CD4-positive, alpha-beta T cell (primary cell): ENCODE data around the gene CYP27B1. TPM values are rescaled to one million over a fixed set of nuclear protein-coding genes. Genes with fewer than 3 reads are reported as not detected.
A peak's percentile ranks its signal among the peaks of the same experiment; 100 is the strongest.

Experiments
- ATAC-seq: fragments of 200-7000 bp; cut with Tn5 transposase; one replicate; pipeline ENCODE4 v1.10.0; 2022; ENCODE audit warnings: mild to moderate bottlenecking; ENCODE audit not compliant: poor library complexity
- CTCF ChIA-PET: fragments of 350-600 bp; sonication (Branson Sonifier 250); formaldehyde crosslinking; loops from one replicate; lab custom pipeline; 2021; ENCODE audit warnings: antibody characterized with exemption, inconsistent platforms; lab: Charles Lee
- POLR2A ChIA-PET: fragments of 350-600 bp; sonication (Branson Sonifier 250); formaldehyde crosslinking; loops from one replicate; lab custom pipeline; 2021; ENCODE audit warnings: antibody characterized with exemption, inconsistent platforms; lab: Charles Lee
- DNase-seq, 14 experiments: peaks; one replicate each; pipeline ENCODE4 v3.0.0-alpha.2; 2013 to 2020; ENCODE audit warnings: mixed read lengths in 2 of 14
- H3K27ac ChIP-seq, 2 donors: one replicate each; pipeline versions ENCODE4 v1.5.1 to v1.7.0; 2013; ENCODE audit warnings: low read length in 2 of 2, low read depth in 1 of 2, mild to moderate bottlenecking in 1 of 2
- H3K27me3 ChIP-seq, 2 experiments: 1 replicate in 1 of 2; 2 replicates in 1 of 2; pipeline versions ENCODE4 v1.6.1 to v1.7.0; 2013; ENCODE audit warnings: low read length in 2 of 2, control low read depth in 1 of 2, mild to moderate bottlenecking in 1 of 2, moderate library complexity in 1 of 2; ENCODE audit not compliant: insufficient read depth in 2 of 2, control insufficient read depth in 1 of 2
- H3K36me3 ChIP-seq: one replicate; pipeline ENCODE4 v1.6.1; 2013; ENCODE audit warnings: low read length, control low read depth; ENCODE audit not compliant: insufficient read depth
- H3K4me1 ChIP-seq: one replicate; pipeline ENCODE4 v1.6.1; 2013; ENCODE audit warnings: low read length, control low read depth; ENCODE audit not compliant: insufficient read depth
- H3K4me3 ChIP-seq: one replicate; pipeline ENCODE4 v1.5.1; 2013; ENCODE audit warnings: mild to moderate bottlenecking, low read length, moderate library complexity
- H3K9me3 ChIP-seq, 2 experiments: 1 replicate in 1 of 2; 2 replicates in 1 of 2; pipeline versions ENCODE4 v1.6.1 to v1.7.0; 2013; ENCODE audit warnings: low read length in 2 of 2, mild to moderate bottlenecking in 2 of 2, control low read depth in 1 of 2, moderate library complexity in 1 of 2; ENCODE audit not compliant: control insufficient read depth in 1 of 2, insufficient read depth in 1 of 2
- H3K27ac Mint-ChIP-seq: one replicate; pipeline ENCODE4 v1.8.0; 2020; ENCODE audit warnings: mixed read lengths
- H3K27me3 Mint-ChIP-seq: one replicate; pipeline ENCODE4 v1.8.0; 2021; ENCODE audit warnings: mixed read lengths
- H3K36me3 Mint-ChIP-seq: one replicate; pipeline ENCODE4 v1.8.0; 2021; ENCODE audit warnings: low read depth, mixed read lengths
- H3K4me1 Mint-ChIP-seq: one replicate; pipeline ENCODE4 v1.8.0; 2021; ENCODE audit warnings: low read depth, mixed read lengths
- H3K4me3 Mint-ChIP-seq: one replicate; pipeline ENCODE4 v1.8.0; 2020; ENCODE audit warnings: mild to moderate bottlenecking, mixed read lengths
- H3K9me3 Mint-ChIP-seq: one replicate; pipeline ENCODE4 v1.8.0; 2020; ENCODE audit warnings: mixed read lengths
- intact Hi-C, 2 experiments: fragments of 100-400 bp; cut with DNase I in 1 of 2; cut with micrococcal nuclease in 1 of 2; formaldehyde crosslinking; loops; one replicate each; pipeline versions ENCODE4 v1.15.1 to v1.9.0; 2023 to 2025; cut with DNase I, micrococcal nuclease
- total RNA-seq, 174 experiments: library from RNA in 2 of 174; stranded (reverse) in 2 of 174; gene quantifications; one replicate each; pipeline ENCODE4 v1.2.3 and lab custom pipeline; 2021 to 2026
- TF ChIP-seq, protein P1 (sequence below): fragments of 200-600 bp; IDR thresholded peaks from one replicate; pipeline ENCODE4 v1.8.0; 2022; ENCODE audit warnings: antibody characterized with exemption, mild to moderate bottlenecking

Gene CYP27B1
- total RNA-seq, 2 experiments from 2014 or later = 1.0 to 1.4 TPM

DNA sequence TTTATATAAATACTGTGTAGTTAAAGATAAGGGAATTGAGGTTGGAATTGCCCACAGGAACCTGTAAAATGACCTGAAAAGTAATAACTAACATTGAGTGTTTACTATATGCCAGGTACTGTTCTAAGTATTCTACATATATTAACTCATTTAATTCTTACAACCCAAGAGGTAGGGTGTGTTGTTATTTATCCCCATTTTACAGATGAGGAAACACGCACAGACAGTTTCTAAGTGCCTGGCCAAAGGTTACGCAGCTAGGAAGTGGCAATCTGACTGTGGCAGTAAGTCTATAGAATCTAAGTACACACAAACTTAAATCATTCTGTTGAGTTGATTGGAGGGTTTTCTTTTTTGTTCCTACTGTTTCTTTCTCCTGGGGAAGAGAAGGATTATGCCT lies 23.1 kb downstream of the CYP27B1 start:
- Histone ChIP-seq H3K4me3 (no peak overlapping the region), H3K4me1 (peaks cover 66% of the 10 kb centered on the region), H3K36me3 (peaks cover 42% of the 10 kb centered on the region), H3K27ac (peak overlapping the region; percentile 84 to 96), H3K9me3 (no peaks in the 10 kb centered on the region), H3K27me3 (no peaks in the 10 kb centered on the region)
- intact Hi-C loops = loop anchor here (2.0 to 5.0 kb wide), 3 partner anchors 51 to 161 kb away; partner anchors contain the start of gene OS9 (in 1 of the 2)
- no peak for DNase-seq
- Mint-ChIP-seq H3K4me1 (peaks cover 71% of the 10 kb centered on the region), H3K9me3 (no peaks in the 10 kb centered on the region), H3K4me3 (peak overlapping the region; percentile 94), H3K36me3 (peaks cover 56% of the 10 kb centered on the region), H3K27ac (peak overlapping the region; percentile 94), H3K27me3 (no peaks in the 10 kb centered on the region)
- TF ChIP-seq, protein P1, sequence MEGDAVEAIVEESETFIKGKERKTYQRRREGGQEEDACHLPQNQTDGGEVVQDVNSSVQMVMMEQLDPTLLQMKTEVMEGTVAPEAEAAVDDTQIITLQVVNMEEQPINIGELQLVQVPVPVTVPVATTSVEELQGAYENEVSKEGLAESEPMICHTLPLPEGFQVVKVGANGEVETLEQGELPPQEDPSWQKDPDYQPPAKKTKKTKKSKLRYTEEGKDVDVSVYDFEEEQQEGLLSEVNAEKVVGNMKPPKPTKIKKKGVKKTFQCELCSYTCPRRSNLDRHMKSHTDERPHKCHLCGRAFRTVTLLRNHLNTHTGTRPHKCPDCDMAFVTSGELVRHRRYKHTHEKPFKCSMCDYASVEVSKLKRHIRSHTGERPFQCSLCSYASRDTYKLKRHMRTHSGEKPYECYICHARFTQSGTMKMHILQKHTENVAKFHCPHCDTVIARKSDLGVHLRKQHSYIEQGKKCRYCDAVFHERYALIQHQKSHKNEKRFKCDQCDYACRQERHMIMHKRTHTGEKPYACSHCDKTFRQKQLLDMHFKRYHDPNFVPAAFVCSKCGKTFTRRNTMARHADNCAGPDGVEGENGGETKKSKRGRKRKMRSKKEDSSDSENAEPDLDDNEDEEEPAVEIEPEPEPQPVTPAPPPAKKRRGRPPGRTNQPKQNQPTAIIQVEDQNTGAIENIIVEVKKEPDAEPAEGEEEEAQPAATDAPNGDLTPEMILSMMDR = no peak
- no peak for ATAC-seq
- CTCF ChIA-PET = interaction anchor here (2.5 kb wide), 1 partner anchor 13 kb away, joined by 15 read pairs; no protein-coding TSS in a partner anchor
- POLR2A ChIA-PET = interaction anchor here (0.6 to 2.5 kb wide), 6 partner anchors 8 to 198 kb away, joined by 3 to 28 read pairs (median 5); partner anchors contain the start of genes ATP23, MARCHF9 and OS9

DNA sequence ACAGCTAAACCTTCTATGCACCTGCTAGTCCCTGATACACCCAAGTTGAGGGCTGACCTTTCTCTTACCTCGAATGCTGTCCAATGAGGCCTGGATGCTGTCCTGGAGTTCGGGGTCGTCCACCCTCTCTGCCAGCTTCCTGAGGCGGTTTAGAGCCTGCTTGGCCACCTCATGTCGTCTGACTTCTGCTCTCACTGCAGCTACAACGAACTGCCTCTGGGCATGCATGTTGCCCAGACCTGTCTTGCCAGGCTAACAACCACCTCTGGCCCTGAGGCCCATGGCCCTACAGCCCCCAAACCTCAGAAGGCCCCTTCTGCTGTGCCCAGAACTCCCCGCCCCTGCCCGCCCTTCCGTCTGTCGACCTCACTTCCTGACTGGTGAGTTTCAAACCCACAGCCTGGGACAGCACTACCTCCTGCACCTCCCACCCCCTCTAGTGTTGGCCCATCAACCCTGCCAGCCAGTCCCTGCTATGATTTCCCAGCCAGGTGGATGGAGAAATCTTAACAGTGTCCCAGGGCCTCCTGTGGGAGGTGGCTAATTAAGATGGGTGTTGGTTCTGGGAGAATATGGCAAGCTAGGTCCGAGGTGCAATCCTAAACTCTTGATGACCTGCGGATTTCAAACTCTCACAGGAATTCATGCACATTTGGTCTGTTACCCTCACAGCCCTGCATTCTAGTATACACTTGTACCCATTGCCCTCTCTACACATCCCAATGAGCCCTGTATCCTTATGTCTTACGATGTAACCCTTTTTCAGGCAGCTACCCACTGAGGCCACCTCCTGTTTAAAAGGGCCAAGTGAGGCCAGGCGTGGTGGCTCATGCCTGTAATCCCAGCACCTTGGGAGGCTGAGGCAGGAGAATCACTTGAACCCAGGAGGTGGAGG lies 24.8 kb downstream of the CYP27B1 start:
- CTCF ChIA-PET = interaction anchor here (0.9 to 2.3 kb wide), 6 partner anchors 14 to 283 kb away, joined by 3 to 12 read pairs (median 6); partner anchors contain the start of genes B4GALNT1, GLI1 and MARCHF9
- H3K9me3 ChIP-seq = no peaks in the 10 kb centered on the region
- ATAC-seq (peak; percentile 49), DNase-seq (peak; percentile 63 to 93 (median 74))
- H3K4me3 ChIP-seq = peak overlapping the region; percentile 95
- H3K36me3 ChIP-seq = peaks cover 34% of the 10 kb centered on the region
- H3K27me3 ChIP-seq = no peaks in the 10 kb centered on the region
- H3K27ac Mint-ChIP-seq = peak overlapping the region; percentile 94
- TF ChIP-seq, protein P1 = peak; percentile 61
- H3K27me3 Mint-ChIP-seq = no peaks in the 10 kb centered on the region
- H3K4me3 Mint-ChIP-seq = peak overlapping the region; percentile 88
- intact Hi-C loops = loop anchor here (1.0 to 5.0 kb wide), 5 partner anchors 10 to 159 kb away; partner anchors contain the start of genes B4GALNT1 (in 1 of the 2), CDK4 (in 1 of the 2) and OS9 (in 1 of the 2)
- H3K4me1 ChIP-seq = peaks cover 73% of the 10 kb centered on the region
- H3K9me3 Mint-ChIP-seq = no peaks in the 10 kb centered on the region
- POLR2A ChIA-PET = interaction anchor here (0.8 to 2.6 kb wide), 17 partner anchors 8 to 283 kb away, joined by 3 to 26 read pairs (median 4); partner anchors contain the start of genes ATP23, B4GALNT1, CDK4 and CTDSP2
- H3K4me1 Mint-ChIP-seq = peaks cover 69% of the 10 kb centered on the region
- peaks cover 42% of the 10 kb centered on the region for H3K36me3 Mint-ChIP-seq
- peak overlapping the region; percentile 83 to 93 for H3K27ac ChIP-seq

DNA sequence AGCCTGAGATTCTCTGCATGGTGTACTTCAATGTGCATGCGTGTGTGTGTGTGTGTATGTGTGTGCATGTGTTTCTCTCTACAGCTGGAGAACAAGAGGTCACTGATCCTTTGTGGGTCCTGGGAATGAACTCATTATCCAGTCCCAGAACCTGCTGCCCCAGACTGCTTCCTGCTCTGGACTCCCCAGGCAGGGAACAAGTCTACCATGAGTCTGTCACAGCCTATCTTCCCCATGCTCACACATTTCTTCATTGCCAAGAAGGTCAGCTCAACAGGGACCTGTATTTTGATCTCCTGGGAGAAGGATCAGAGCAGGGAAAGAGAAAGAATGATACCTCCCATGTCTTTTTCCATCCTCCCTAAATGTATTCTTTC lies 25.5 kb downstream of the CYP27B1 start:
- H3K4me3 Mint-ChIP-seq = peak overlapping the region; percentile 88
- ChIA-PET CTCF (interaction anchor here (0.9 to 2.3 kb wide), 6 partner anchors 15 to 283 kb away, joined by 3 to 12 read pairs (median 6); partner anchors contain the start of genes B4GALNT1, GLI1 and MARCHF9), POLR2A (interaction anchor here (0.8 to 2.6 kb wide), 20 partner anchors 9 to 282 kb away, joined by 3 to 26 read pairs (median 4); partner anchors contain the start of genes ATP23, B4GALNT1, CDK4 and CTDSP2)
- Histone ChIP-seq H3K27me3 (no peaks in the 10 kb centered on the region), H3K4me1 (peaks cover 77% of the 10 kb centered on the region), H3K4me3 (peak overlapping the region; percentile 95), H3K9me3 (no peaks in the 10 kb centered on the region), H3K27ac (peak overlapping the region; percentile 83 to 93), H3K36me3 (peaks cover 34% of the 10 kb centered on the region)
- TF ChIP-seq, protein P1 = no peak
- H3K9me3 Mint-ChIP-seq = no peaks in the 10 kb centered on the region
- no peaks in the 10 kb centered on the region for H3K27me3 Mint-ChIP-seq
- no peak for ATAC-seq
- H3K36me3 Mint-ChIP-seq = peaks cover 41% of the 10 kb centered on the region
- intact Hi-C loops = loop anchor here in 1 of 2 experiments (1.0 to 5.0 kb wide), 3 partner anchors 11 to 114 kb away; partner anchors contain the start of genes CDK4 and OS9
- DNase-seq = no peak
- H3K4me1 Mint-ChIP-seq = peaks cover 68% of the 10 kb centered on the region
- peak overlapping the region; percentile 94 for H3K27ac Mint-ChIP-seq
